22Rv1 (cell line): ENCODE results near the gene CERK.
"Not testable (repeated sequence)": the region's sequence is repeated elsewhere in the genome, so short reads cannot be mapped to it uniquely, and the experiment has no call there.

ENCODE experiments used
- H3K27ac ChIP-seq: fragments of 450-650 bp; 2 replicates; pipeline ENCODE4 v1.5.1; 2017
- CTCF ChIP-seq: fragments of 450-650 bp; IDR thresholded peaks from 2 replicates; pipeline ENCODE4 v1.5.1; 2017; ENCODE audit warnings: mild to moderate bottlenecking
- ZFX ChIP-seq: fragments of 450-650 bp; IDR thresholded peaks from 2 replicates; pipeline ENCODE4 v1.6.1; 2017; ENCODE audit warnings: antibody characterized with exemption, borderline replicate concordance

Gene CERK

DNA sequence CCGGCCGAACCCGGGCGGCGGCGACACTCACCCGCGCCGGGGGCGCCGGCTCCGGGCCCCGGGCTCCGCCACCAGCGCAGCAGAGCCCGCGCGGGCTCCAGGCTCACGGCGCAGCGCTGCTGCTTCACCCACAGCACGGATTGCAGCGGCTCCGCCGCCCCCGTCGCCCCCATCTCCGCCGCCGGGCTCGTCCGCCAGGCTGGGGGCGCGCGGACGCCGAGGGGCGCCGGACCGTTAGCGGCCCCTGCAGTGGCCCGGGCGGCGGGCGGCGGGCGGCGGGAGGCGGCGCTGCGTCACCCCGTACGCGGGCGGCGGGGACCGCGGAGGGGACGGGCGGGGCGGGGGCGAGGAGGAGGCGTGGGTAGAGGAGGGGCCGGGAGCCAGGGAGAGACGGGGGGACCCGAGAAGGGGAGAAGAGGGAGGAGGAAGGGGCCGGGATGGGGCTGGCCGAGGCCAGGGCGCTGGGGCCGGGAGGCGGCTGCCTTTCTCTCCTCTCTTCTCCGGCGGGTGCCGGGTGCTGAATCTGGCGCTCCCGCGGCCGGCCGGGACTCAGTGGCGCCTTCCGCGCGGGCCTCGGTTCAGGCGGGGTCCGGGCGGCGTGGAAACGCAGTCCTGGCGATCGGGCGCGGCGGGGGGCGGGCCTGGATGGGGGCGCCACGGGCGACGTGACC, at the start of gene CERK:
Gene CERK (minus strand): TSS at position 277 of the 671 bp plus-strand sequence. CDS start 104 bp downstream, at position 173.
- TF ChIP-seq ZFX = no peak
- no peak for TF ChIP-seq CTCF
- peak within 1 kb of the TSS; percentile 40 for H3K27ac ChIP-seq

DNA sequence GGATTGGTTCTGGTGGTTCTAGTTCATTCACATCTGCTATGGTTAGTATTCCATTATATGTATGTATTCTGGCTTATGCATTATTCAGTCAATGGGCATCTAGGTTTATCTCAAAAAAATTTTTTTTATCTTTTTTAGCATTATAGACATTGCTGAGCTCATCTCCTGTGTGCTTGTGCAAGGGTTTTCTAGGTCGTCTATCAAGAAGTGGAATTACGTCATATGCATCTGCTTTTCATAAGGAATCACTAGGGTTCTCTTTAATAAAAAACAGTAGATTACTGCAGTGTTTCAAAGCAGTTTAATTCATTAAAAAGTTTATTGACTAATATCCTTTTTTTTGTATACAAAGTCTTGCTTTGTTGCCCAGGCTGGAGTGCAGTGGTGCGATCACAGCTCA, 45.7 kb upstream of the CERK start:
- no peak for TF ChIP-seq ZFX
- TF ChIP-seq CTCF = no peak
- no peak overlapping the region for H3K27ac ChIP-seq

DNA sequence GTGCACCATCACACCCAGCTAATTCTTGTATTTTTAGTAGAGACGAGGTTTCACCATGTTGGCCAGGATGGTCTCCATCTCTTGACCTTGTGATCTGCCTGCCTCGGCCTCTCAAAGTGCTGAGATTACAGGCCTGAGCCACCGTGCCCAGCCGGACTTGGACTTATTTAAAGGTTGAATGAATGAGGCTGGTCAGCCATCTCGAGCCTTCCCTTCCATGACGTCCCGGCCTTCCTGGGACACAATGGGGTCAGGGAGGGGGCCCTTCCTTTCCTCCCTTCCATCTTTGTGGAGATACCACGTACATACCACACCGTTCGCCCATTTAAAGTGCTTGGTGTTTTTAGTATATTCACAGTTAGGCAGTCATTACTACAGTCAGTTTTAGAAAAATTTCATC, 44.1 kb upstream of the CERK start:
- H3K27ac ChIP-seq = not testable (repeated sequence)

GRCh38 chr22:46781291-46781690, 43.2 kb upstream of the CERK start:
- H3K27ac ChIP-seq = no peak overlapping the region
- no peak for TF ChIP-seq CTCF
- TF ChIP-seq ZFX = no peak

- no peak for TF ChIP-seq ZFX
- TF ChIP-seq CTCF = no peak
- H3K27ac ChIP-seq = no peak overlapping the region
Measured at GRCh38 chr22:46780453-46780852, 42.4 kb upstream of the CERK start.

DNA sequence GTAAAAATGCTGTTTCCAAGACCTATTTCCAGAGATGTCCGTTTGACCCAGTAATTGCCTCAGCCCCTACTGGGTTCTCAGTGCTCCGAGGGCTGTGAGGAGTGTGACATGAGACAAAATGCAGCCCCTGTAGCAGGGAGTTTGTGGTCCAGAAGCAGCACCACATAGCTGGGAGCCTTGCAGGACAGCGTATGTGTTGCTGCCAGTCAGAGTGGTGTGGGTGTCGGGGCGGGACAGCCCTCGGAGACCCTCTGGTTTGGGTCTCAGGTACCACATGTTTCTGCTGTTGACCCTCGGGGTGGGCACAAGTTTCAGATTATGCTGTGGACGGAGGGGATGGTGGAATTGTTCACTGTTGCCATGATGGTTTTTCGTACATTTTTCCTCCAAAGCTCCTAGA, 41.6 kb upstream of the CERK start:
- no peak overlapping the region for H3K27ac ChIP-seq

DNA sequence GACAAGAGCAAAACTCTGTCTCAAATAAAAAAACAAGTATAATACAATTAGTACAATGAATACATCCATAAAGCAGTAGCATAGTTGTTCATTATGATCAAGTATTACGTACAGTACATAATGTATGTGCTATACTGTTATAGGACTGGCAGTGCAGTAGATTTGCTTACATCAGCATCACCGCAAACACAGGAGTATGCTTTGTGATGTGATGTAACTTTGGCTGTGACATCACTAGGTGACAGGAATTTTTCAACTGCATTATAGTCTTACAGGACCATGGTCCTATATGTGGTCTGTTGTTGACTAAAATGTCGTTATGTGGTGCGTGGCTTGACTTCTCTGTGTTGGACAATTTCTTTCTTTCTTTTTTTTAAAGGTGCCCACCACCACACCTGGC, 41.0 kb upstream of the CERK start:
- H3K27ac ChIP-seq = no peak overlapping the region
- no peak for TF ChIP-seq CTCF
- TF ChIP-seq ZFX = no peak

More for the DNA sequence above, 41.6 kb upstream of the CERK start:
- TF ChIP-seq ZFX (no peak), CTCF (no peak)

DNA sequence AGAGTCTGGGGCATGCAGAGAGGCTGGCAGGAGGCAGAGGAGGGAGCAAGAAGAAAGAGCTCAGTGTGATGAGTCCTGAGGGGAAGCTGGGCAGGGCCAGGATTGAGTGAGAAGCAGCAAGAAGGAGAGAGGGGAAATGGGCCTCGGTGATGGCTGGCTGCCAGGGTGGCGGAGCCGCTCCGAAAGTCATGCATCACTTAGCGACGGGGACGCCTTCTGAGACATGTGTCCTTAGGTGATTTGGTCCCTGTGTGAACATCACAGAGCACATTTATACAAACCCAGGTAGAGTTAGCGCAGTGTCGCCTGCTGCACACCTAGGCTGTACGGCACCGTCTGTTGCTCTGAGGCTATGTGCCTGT, 39.5 kb upstream of the CERK start:
- H3K27ac ChIP-seq = no peak overlapping the region
- TF ChIP-seq ZFX (no peak), CTCF (no peak)
